H7 (cell line): ENCODE measurements around the gene MAU2. TPM values are rescaled to one million over a fixed set of nuclear protein-coding genes. Genes with fewer than 3 reads are reported as not detected.
"Not testable (repeated sequence)": the region's sequence is repeated elsewhere in the genome, so short reads cannot be mapped to it uniquely, and the experiment has no call there.

Experiments
- DNase-seq: peaks from one replicate; pipeline ENCODE4 v3.0.0; 2012
- H3K27me3 ChIP-seq: 2 replicates; pipeline ENCODE4 v1.6.0; 2011; ENCODE audit warnings: mild to moderate bottlenecking, low read length; ENCODE audit not compliant: control insufficient read depth, insufficient read depth
- H3K36me3 ChIP-seq: replicated peaks from 2 replicates; pipeline ENCODE4 v1.5.1; 2011; ENCODE audit warnings: low read length; ENCODE audit not compliant: control insufficient read depth, insufficient read depth
- H3K4me3 ChIP-seq: 2 replicates; pipeline ENCODE4 v1.5.1; 2011; ENCODE audit warnings: low read depth, mild to moderate bottlenecking, control low read depth, low read length, moderate library complexity; ENCODE audit not compliant: insufficient read depth
- total RNA-seq: library from RNA; depleted of rRNA; stranded (reverse); fragments of >200 nt; shearing (Covaris generic); gene quantifications from 2 replicates; pipeline ENCODE4 v1.2.3, GENCODE V29; 2014; rRNA removed

The MAU2 gene
- total RNA-seq, 1 experiment from 2014 or later: 43.3 TPM

DNA sequence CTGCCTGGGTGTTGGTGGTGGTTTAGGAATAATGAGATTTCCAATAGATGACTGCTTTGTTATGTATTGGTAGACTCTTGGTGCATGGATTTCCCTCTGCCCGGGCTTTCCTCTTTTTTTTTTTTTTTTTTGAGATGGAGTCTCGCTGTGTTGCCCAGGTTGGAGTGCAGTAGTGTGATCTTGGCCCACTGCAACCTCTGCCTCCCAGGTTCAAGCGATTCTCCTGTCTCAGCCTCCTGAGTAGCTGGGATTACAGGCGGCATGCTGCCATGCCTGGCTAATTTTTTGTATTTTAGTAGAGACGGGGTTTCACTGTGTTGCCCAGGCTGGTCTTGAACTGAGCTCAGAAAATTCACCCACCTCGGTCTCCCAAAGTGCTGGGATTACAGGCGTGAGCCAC lies 73.7 kb downstream of the MAU2 start:
- not testable (repeated sequence) for H3K27me3 ChIP-seq, DNase-seq, H3K4me3 ChIP-seq

GRCh38 chr19:19399733-19400433 lies 79.3 kb downstream of the MAU2 start:
- H3K27me3 ChIP-seq: no peaks in the 10 kb centered on the region
- H3K36me3 ChIP-seq: no peaks in the 10 kb centered on the region
- no peak for DNase-seq
- H3K4me3 ChIP-seq: no peak overlapping the region

More for the DNA sequence above, 73.7 kb downstream of the MAU2 start:
- H3K36me3 ChIP-seq: not testable (repeated sequence)

DNA sequence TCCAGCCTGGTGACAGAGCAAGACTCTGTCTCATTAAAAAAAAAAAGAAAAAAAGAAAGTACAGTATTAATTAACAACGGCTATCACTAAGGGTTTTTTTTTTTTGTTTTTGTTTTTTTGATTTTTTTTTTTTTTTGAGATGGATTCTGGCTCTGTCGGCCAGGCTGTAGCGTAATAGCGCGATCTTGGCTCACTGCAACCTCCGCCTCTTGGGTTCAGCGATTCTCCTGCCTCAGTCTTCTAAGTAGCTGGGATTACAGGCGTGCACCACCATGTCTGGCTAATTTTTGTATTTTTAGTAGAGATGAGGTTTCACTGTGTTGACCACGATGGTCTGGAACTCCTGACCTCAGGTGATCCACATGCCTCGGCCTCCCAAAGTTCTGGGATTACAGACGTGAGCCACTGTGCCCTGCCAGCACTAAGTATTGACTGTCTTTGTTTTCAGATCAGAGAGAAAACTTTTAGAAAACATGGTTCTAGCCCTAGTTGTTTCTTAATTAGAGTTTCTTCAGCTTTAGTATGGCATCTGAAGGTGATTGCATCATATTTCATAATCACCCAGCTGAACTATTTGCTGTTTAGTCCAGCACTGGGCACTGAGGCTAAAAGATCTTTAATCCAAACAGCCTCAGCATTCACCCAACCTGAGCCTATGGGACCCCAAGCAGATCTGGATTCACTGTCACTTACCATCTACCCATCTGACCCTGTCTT lies 82.2 kb downstream of the MAU2 start:
- Histone ChIP-seq H3K4me3 (no peak overlapping the region), H3K27me3 (no peaks in the 10 kb centered on the region), H3K36me3 (no peaks in the 10 kb centered on the region)
- no peak for DNase-seq

DNA sequence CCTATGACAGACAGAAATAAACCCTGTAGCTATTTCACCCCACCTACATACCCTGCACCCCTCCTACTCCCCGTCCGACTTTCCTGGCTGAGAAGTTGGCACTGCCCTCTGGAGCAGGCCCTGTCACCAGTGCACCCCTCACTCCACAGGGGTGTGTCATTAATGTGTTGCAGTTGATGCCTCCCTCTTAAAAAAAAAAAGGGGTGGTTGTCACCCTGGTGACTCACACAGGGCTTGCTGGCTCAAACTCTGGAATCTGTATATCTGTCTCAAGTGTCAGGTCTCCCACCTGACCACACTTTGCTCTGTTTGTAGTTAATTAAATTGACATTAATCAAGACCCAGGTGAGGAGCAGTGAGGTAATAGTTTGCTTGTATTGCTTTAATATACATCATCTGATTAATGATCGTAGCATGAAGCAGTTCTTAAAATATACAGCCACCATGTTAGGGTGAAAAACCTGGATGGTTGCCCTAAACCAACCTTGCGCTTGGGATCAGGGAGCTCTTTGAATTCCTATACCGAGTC lies 82.8 kb downstream of the MAU2 start:
- Histone ChIP-seq H3K4me3 (no peak overlapping the region), H3K27me3 (no peaks in the 10 kb centered on the region), H3K36me3 (no peaks in the 10 kb centered on the region)
- no peak for DNase-seq

DNA sequence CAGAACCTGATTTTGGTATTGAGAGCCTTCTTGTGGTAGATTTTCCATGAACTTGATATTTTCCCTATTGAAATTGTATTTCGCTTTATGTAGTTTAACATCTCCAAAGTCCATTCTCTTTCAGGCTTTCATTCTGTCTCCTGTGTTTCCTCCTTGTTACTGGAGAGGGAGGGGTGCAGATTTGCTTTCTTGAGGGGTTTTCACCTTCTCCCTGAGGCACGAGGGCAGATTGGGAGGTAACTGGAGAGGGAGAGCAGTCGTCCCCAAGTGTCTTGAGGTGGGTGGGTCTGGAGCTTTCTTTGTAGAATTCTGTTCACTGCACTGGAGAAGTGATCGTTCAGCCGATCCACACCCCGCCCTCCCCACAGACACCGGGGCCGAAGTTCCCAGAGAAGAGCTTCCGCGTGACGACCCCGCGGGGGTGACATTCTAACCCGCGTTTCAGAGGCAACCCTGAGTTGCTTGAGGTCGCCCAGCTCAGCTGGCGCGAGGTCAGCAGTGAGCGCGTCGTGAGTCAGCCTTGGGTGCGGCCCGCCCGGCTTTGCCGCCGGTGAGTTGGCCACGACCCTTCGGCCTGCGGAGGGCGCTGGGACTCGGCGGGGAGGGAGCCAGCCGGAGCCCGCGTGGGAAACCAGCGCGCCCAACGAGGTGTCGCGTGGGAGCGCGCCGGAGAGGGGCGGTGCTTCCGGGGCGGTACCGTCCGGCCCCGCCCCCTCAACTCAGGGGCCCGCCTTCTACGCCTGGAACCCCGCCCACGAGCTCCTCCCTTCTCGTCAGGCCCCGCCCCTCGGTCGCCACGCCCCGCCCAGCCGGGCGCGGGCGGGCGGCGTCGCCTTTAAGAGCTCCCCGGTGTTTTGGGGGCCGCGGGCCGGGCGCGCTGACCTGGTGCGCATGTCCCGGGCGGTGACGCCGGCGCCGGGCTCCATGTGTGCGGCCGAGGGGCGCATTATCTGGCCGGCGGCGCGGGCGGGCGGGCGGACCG lies 84.5 kb downstream of the MAU2 start, which contains the start of gene GATAD2A:
Gene GATAD2A (plus strand): TSS at position 797 of the 982 bp plus-strand sequence. CDS start 59,671 bp downstream, outside the sequence.
- peak; percentile 98 for DNase-seq

DNA sequence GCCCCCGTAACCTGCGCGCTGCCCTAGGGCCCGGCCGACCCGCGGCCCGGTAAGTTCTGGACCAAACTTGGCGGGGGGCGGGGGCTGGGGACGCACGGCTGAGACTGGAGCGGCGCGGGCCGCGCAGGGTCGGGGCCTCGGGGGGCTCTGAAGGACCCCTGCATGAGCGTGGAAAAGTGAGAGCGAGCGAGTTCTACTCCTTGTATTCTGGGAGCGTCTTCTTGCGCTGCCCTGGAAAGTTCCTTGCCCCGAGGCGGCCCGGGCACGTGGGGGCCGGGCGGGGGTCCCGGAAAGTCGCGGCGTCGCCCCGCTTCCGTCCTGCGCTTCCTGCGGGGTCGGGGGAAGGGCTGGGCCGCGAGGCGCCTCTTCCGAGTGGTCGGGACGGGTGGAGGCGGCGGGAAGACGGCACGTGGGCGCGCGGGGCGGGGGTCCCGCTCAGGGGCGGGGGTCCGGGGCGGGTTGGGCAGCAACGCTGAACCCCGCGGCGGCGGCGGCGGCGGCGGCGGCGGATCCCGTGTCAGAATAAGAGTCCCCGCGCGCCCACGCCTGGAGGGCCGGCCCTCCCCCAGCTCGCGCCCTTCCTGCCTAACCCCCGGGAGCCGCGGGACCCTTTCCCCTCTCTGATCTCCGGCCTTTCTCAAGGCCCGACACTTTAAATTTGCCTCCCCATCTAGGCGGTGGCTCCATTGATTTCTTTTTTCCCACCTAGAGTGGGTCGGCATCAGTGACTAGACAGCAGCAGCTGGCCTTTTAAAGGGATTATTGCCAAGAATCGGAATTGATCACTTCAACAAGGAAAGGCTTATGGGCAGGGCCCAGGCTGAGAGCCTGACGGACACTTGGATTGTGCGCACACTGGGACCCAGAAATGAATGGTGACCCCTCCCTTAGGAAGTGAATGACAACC lies 85.6 kb downstream of the MAU2 start:
- Histone ChIP-seq H3K36me3 (no peaks in the 10 kb centered on the region), H3K4me3 (peak overlapping the region; percentile 86), H3K27me3 (no peaks in the 10 kb centered on the region)
- DNase-seq: peak; percentile 89

More for the DNA sequence above, 84.5 kb downstream of the MAU2 start, which contains the start of gene GATAD2A:
- H3K27me3 ChIP-seq: no peaks in the 10 kb centered on the region
- no peaks in the 10 kb centered on the region for H3K36me3 ChIP-seq
- H3K4me3 ChIP-seq: peak within 1 kb of the TSS; percentile 86

- H3K36me3 ChIP-seq: no peaks in the 10 kb centered on the region; the same call in 1 of the 2 replicates
- H3K27me3 ChIP-seq: no peaks in the 10 kb centered on the region
- H3K4me3 ChIP-seq: peak overlapping the region; percentile 86
- DNase-seq: no peak
Measured at GRCh38 chr19:19406878-19407632, 86.4 kb downstream of the MAU2 start.

DNA sequence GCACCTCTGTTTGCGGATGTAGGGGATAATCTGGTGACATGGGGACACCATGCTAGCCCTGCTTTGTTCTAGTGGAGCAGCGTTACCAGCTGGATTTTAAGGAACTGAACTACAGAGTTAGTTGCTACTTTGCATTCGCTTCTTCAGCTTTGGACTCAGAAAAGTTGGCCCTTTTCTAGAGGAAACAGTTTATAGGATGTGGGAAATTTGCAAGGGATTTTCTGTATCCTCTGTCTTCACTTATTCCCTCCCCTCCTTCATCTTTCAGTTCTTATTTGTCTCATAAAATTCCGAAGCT lies 87.0 kb downstream of the MAU2 start:
- H3K27me3 ChIP-seq: no peaks in the 10 kb centered on the region
- H3K36me3 ChIP-seq: no peaks in the 10 kb centered on the region; the same call in 1 of the 2 replicates
- H3K4me3 ChIP-seq: no peak overlapping the region
- DNase-seq: no peak

Other genes with a start within 250 kb of the MAU2 start
- 26.6 and 36.3 TPM in 2 replicates for gene TMEM161A, start 182.4 kb upstream of the MAU2 start, total RNA-seq
- 0.80 TPM in 1 of 2 replicates, not detected in the other for gene MEF2B, start 150.6 kb upstream of the MAU2 start, total RNA-seq
- gene BORCS8, start 128.7 kb upstream of the MAU2 start, total RNA-seq: 12.5 and 18.9 TPM in 2 replicates
- 43.5 and 51.0 TPM in 2 replicates for gene RFXANK, start 128.6 kb upstream of the MAU2 start, total RNA-seq
- 25.8 and 31.4 TPM in 2 replicates for gene NR2C2AP, start 117.4 kb upstream of the MAU2 start, total RNA-seq
- gene NCAN, start 108.9 kb upstream of the MAU2 start, total RNA-seq: 0.81 and 1.7 TPM in 2 replicates
- 0.52 and 1.4 TPM in 2 replicates for gene TM6SF2, start 47.5 kb upstream of the MAU2 start, total RNA-seq
- gene SUGP1, start 320 bp upstream of the MAU2 start, total RNA-seq: 43.7 and 44.4 TPM in 2 replicates
- 104 and 130 TPM in 2 replicates for gene GATAD2A, start 84.8 kb downstream of the MAU2 start, total RNA-seq
- gene TSSK6, start 194.7 kb downstream of the MAU2 start, total RNA-seq: 4.7 and 9.8 TPM in 2 replicates
- 249 and 291 TPM in 2 replicates for gene NDUFA13, start 195.4 kb downstream of the MAU2 start, total RNA-seq
- 0.74 and 1.2 TPM in 2 replicates for gene YJEFN3, start 208.1 kb downstream of the MAU2 start, total RNA-seq
- 4.4 and 7.0 TPM in 2 replicates for gene CILP2, start 217.4 kb downstream of the MAU2 start, total RNA-seq